ENCODE results near the gene HYAL4. TPM values are rescaled to one million over a fixed set of nuclear protein-coding genes. Genes with fewer than 3 reads are reported as not detected.
"Not testable (repeated sequence)": the region's sequence is repeated elsewhere in the genome, so short reads cannot be mapped to it uniquely, and the experiment has no call there.

HYAL4 gene
- total and polyA plus RNA-seq, 2 experiments from 2014 or later = 0.07 TPM; not detected in 1

DNA sequence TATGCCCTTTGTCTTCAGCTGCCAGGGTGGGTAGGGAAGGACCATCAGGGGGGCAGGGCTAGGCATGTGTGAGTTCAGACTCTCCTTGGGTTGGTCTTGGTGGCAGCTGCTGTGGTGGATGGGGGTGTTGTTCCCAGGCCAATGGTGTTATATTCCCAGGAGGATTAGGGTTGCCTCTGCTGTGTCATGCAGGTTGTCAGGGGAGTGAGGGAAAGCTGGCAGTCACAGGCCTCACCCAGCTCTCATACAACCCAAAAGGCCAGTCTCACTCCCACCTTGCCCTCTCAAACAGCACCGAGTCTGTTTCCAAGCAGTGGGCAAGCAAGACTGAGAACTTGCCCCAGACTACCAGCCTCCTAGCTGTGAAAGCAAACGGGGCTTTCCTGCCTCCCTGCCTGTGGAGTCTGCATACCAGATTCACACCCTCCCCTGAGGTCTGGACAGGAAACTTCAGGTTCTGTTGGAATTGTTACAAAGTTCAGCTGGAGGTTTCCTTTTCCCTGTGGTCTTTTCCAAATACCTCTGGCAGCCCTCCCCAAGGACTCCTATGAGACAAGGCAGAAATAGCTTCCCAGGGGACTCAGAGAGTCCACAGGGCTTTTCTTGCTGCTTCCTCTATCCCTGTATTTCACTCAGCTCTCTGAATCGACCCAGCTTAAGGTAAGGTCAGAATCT, 1.4 kb downstream of the HYAL4 start:
- no peak for TF ChIP-seq EZH2 (IDR thresholded peaks at IDR 0.05; ENCODE audit: borderline replicate concordance)
- no peak for TF ChIP-seq EZH2phosphoT487 (IDR thresholded peaks at IDR 0.05; ENCODE audit: low read depth, severe bottlenecking, unreplicated experiment)
- TF ChIP-seq, protein P1, sequence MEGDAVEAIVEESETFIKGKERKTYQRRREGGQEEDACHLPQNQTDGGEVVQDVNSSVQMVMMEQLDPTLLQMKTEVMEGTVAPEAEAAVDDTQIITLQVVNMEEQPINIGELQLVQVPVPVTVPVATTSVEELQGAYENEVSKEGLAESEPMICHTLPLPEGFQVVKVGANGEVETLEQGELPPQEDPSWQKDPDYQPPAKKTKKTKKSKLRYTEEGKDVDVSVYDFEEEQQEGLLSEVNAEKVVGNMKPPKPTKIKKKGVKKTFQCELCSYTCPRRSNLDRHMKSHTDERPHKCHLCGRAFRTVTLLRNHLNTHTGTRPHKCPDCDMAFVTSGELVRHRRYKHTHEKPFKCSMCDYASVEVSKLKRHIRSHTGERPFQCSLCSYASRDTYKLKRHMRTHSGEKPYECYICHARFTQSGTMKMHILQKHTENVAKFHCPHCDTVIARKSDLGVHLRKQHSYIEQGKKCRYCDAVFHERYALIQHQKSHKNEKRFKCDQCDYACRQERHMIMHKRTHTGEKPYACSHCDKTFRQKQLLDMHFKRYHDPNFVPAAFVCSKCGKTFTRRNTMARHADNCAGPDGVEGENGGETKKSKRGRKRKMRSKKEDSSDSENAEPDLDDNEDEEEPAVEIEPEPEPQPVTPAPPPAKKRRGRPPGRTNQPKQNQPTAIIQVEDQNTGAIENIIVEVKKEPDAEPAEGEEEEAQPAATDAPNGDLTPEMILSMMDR (IDR thresholded peaks at IDR 0.05; ENCODE audit: poor library complexity) = no peak
- no peaks in the 10 kb centered on the region for H3K9me2 ChIP-seq (replicated peaks; ENCODE audit: insufficient read depth)
- no peaks in the 10 kb centered on the region for H3K9me3 ChIP-seq (ENCODE audit: low read depth)
- WGBS (ENCODE audit: low lambda C conversion rate, missing lambda C conversion rate) = 69% methylated on average over 3 of the region's 3 CpGs
- no peak for DNase-seq (ENCODE audit: low spot score)
- no peaks in the 10 kb centered on the region for H4K20me1 ChIP-seq (ENCODE audit: insufficient read depth, poor library complexity, severe bottlenecking)
- no peaks in the 10 kb centered on the region for H3K36me3 ChIP-seq (replicated peaks; ENCODE audit: insufficient read depth, low read depth)
- H2AFZ ChIP-seq = no peak overlapping the region
- H3K4me1 ChIP-seq (ENCODE audit: insufficient read depth) = no peaks in the 10 kb centered on the region
- no peaks in the 10 kb centered on the region for H3K27me3 ChIP-seq
- no peaks in the 10 kb centered on the region for H3K79me2 ChIP-seq
- H3K4me2 ChIP-seq = no peak overlapping the region
- no peak overlapping the region for H3K4me3 ChIP-seq
- H3K27ac ChIP-seq = no peak overlapping the region

DNA sequence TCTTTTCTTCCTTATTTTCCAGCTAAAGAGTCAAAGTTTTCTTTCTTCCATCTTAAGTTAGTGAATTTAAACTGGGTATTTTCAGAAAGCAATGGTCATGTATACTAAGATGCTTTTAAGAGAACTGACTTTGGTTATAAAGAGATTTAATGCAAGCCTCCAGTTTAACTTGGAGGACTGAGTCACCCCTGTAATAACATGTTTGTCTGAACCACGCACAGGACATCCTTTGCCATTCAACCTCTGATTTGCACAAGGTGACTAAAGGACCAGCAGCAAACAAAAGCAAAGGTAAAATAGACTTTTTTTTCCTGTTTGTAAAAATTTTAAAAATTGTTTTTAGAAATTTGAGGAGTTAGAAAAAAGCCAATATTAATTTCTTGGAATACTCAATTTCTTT, 2.9 kb downstream of the HYAL4 start:
- no peak for DNase-seq (ENCODE audit: low spot score)
- Histone ChIP-seq H3K9me3 (ENCODE audit: low read depth) (no peaks in the 10 kb centered on the region), H3K4me3 (no peak overlapping the region), H3K79me2 (no peaks in the 10 kb centered on the region), H3K36me3 (replicated peaks; ENCODE audit: insufficient read depth, low read depth) (no peaks in the 10 kb centered on the region), H2AFZ (no peak overlapping the region), H3K9me2 (replicated peaks; ENCODE audit: insufficient read depth) (no peaks in the 10 kb centered on the region), H3K27ac (no peak overlapping the region), H3K27me3 (no peaks in the 10 kb centered on the region), H4K20me1 (ENCODE audit: insufficient read depth, poor library complexity, severe bottlenecking) (no peaks in the 10 kb centered on the region), H3K4me2 (no peak overlapping the region), H3K4me1 (ENCODE audit: insufficient read depth) (no peaks in the 10 kb centered on the region)
- TF ChIP-seq EZH2 (IDR thresholded peaks at IDR 0.05; ENCODE audit: borderline replicate concordance) = no peak
- TF ChIP-seq, protein P1 (IDR thresholded peaks at IDR 0.05; ENCODE audit: poor library complexity) = no peak
- no peak for TF ChIP-seq EZH2phosphoT487 (IDR thresholded peaks at IDR 0.05; ENCODE audit: low read depth, severe bottlenecking, unreplicated experiment)
- WGBS (ENCODE audit: low lambda C conversion rate, missing lambda C conversion rate) = 71% methylated on average over 1 of the region's 1 CpG

GRCh38 chr7:123849855-123850254, 4.9 kb downstream of the HYAL4 start:
- Histone ChIP-seq H3K27me3 (no peaks in the 10 kb centered on the region), H2AFZ (no peak overlapping the region), H3K4me3 (no peak overlapping the region), H3K36me3 (replicated peaks; ENCODE audit: insufficient read depth, low read depth) (no peaks in the 10 kb centered on the region), H3K27ac (no peak overlapping the region), H3K9me3 (ENCODE audit: low read depth) (no peaks in the 10 kb centered on the region), H4K20me1 (ENCODE audit: insufficient read depth, poor library complexity, severe bottlenecking) (no peaks in the 10 kb centered on the region), H3K79me2 (no peaks in the 10 kb centered on the region), H3K9me2 (replicated peaks; ENCODE audit: insufficient read depth) (no peaks in the 10 kb centered on the region), H3K4me2 (no peak overlapping the region), H3K4me1 (ENCODE audit: insufficient read depth) (no peaks in the 10 kb centered on the region)
- DNase-seq (ENCODE audit: low spot score) = no peak
- TF ChIP-seq, protein P1 (IDR thresholded peaks at IDR 0.05; ENCODE audit: poor library complexity) = no peak
- 90% methylated on average over 1 of the region's 1 CpG for WGBS (ENCODE audit: low lambda C conversion rate, missing lambda C conversion rate)

DNA sequence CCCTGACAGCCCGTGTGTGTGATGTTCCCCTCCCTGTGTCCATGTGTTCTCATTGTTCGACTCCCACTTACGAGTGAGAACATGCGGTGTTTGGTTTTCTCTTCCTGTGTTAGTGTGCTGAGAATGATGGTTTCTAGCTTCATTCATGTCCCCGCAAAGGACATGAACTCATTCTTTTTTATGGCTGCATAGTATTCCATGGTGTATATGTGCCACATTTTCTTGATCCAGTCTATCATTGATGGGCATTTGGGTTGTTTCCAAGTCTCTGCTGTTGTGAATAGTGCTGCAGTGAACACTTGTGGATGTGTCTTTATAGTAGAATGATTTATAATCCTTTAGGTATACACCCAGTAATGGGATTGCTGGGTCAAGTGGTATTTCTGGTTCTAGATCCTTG, 6.4 kb downstream of the HYAL4 start:
- not testable (repeated sequence) for H3K4me1 ChIP-seq (ENCODE audit: insufficient read depth); H3K27ac ChIP-seq; H3K9me3 ChIP-seq (ENCODE audit: low read depth); H4K20me1 ChIP-seq (ENCODE audit: insufficient read depth, poor library complexity, severe bottlenecking); DNase-seq (ENCODE audit: low spot score); H2AFZ ChIP-seq; H3K27me3 ChIP-seq; H3K36me3 ChIP-seq (replicated peaks; ENCODE audit: insufficient read depth, low read depth); H3K4me3 ChIP-seq; H3K9me2 ChIP-seq (replicated peaks; ENCODE audit: insufficient read depth); H3K4me2 ChIP-seq; H3K79me2 ChIP-seq
- 95% methylated on average over 5 of the region's 5 CpGs for WGBS (ENCODE audit: low lambda C conversion rate, missing lambda C conversion rate)

DNA sequence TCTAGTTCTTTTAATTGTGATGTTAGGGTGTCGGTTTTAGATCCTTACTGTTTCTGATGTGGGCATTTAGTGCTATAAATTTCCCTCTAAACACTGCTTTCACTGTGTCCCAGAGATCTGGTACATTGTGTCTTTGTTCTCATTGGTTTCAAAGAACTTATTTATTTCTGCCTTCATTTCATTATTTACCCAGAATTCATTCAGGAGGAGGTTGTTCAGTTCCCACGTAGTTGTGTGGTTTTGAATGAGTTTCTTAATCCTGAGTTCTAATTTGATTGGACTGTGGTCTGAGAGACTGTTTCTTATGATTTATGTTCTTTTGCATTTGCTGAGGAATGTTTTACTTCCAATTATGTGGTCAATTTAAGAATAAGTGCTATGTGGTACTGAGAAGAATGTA, 9.3 kb downstream of the HYAL4 start:
- H3K36me3 ChIP-seq (replicated peaks; ENCODE audit: insufficient read depth, low read depth); H3K27me3 ChIP-seq; H3K4me2 ChIP-seq; DNase-seq (ENCODE audit: low spot score); H3K4me1 ChIP-seq (ENCODE audit: insufficient read depth); H4K20me1 ChIP-seq (ENCODE audit: insufficient read depth, poor library complexity, severe bottlenecking); H3K9me3 ChIP-seq (ENCODE audit: low read depth); H3K27ac ChIP-seq; H3K79me2 ChIP-seq; H3K4me3 ChIP-seq; H2AFZ ChIP-seq; H3K9me2 ChIP-seq (replicated peaks; ENCODE audit: insufficient read depth): not testable (repeated sequence)
- WGBS (ENCODE audit: low lambda C conversion rate, missing lambda C conversion rate) = 77% methylated on average over 2 of the region's 2 CpGs

Data from hepatocyte (in vitro differentiated cells).